Measurements from ENCODE around the gene LIN28A.

Gene LIN28A

DNA sequence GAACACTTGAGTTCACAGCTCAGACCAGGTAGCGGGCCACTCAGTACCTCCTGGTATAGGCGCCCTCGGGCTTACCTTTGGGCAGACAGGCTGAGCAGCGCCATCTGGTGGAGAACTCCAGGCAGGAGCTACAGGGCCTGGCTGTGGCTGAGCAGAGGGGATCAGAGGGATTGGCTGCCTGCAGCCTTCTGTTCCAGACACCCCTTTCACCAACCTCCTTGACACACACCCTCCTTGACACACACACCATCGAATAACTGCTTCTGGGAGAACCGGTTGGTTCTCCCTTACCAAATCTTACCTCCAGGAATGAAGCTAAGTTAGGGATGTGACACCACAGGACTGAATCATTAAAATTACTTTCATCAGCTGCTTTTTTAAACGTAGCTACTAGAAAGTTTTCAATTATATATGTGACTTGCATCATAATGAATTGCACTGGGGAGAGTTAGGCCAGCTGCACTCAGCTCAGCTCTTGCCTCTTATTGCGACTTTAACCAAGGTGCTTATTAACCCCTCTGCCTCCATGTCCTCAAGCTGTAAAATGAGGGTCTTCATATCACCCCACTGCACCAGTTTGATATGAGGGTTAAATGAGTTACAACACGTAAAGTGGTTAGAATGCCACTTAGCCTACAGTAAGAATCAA lies 6.6 kb downstream of the LIN28A start:
- no peak overlapping the region for H3K4me3 ChIP-seq (ENCODE audit: low read depth, low read length)
- TF ChIP-seq, protein P1, sequence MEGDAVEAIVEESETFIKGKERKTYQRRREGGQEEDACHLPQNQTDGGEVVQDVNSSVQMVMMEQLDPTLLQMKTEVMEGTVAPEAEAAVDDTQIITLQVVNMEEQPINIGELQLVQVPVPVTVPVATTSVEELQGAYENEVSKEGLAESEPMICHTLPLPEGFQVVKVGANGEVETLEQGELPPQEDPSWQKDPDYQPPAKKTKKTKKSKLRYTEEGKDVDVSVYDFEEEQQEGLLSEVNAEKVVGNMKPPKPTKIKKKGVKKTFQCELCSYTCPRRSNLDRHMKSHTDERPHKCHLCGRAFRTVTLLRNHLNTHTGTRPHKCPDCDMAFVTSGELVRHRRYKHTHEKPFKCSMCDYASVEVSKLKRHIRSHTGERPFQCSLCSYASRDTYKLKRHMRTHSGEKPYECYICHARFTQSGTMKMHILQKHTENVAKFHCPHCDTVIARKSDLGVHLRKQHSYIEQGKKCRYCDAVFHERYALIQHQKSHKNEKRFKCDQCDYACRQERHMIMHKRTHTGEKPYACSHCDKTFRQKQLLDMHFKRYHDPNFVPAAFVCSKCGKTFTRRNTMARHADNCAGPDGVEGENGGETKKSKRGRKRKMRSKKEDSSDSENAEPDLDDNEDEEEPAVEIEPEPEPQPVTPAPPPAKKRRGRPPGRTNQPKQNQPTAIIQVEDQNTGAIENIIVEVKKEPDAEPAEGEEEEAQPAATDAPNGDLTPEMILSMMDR (IDR thresholded peaks at IDR 0.05; ENCODE audit: low read depth, low read length): peak; percentile 84

- TF ChIP-seq, protein P1 (IDR thresholded peaks at IDR 0.05; ENCODE audit: low read depth, low read length): no peak
- H3K4me3 ChIP-seq (ENCODE audit: low read depth, low read length): no peak overlapping the region
Observed at GRCh38 chr1:26418865-26419349, 8.3 kb downstream of the LIN28A start.

GRCh38 chr1:26419494-26419893 lies 8.9 kb downstream of the LIN28A start:
- H3K4me3 ChIP-seq (ENCODE audit: low read depth, low read length): no peak overlapping the region
- TF ChIP-seq, protein P1 (IDR thresholded peaks at IDR 0.05; ENCODE audit: low read depth, low read length): no peak

DNA sequence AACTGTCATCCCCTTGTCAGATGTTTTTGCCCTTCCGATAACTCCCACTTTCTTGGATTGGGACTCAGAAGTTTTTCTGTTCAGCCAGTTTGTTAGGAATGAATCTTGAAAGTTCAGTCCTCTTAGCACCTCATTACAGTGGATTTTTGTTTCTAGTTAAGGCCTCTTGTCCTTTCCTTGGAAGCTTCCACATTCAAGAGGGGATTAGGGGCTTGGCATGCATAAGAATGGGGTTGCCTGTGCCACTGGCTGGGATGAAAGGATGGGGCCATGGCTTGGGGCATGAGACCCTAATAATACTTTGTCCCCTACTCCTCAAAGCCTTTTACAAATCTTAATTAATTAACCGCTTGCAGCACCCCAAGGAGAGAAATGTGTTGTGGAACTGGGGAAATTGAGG lies 19.1 kb downstream of the LIN28A start:
- H3K4me3 ChIP-seq (ENCODE audit: low read depth, low read length): no peak overlapping the region
- TF ChIP-seq, protein P1 (IDR thresholded peaks at IDR 0.05; ENCODE audit: low read depth, low read length): no peak

DNA sequence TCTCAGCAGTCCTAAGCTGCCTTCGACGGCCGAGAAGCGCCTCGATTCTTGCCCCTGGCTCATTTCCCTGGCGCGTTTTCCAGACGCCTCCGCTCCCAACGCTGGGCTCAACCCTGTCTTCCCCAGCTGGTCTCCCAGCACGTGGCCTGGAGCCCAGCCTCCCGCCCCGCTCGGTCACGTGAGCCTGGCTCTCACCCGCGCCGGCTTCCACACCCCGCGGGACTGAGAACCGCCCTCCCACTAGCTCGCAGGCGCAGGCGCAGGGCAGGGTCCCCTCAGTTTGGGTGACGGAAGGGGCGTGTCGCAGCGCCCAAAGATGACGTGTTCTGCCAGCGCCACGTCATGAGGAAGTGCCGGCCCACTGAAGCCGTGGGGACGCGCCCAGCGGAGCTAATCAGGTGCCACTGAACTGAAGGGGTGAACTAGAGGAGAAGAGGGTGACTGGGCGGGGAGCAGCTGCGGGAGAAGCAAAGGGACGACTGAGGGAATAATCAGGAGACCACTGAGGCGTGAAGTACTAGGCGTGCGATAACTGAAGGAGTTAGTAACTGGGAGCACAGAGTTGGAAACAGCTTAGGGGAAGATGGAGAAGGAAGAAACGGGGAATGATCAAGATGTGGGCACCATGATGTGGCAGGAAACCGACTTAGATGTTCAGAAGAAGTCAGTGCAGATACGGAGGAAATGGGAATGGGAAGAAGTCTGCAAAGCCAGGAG lies 21.5 kb downstream of the LIN28A start, which contains the start of gene DHDDS:
DHDDS (plus strand) TSS at position 343 of the 717 bp plus-strand sequence. CDS start 625 bp downstream, outside the sequence.
- peak within 1 kb of the TSS; percentile 79 for H3K4me3 ChIP-seq (ENCODE audit: low read depth, low read length)
- TF ChIP-seq, protein P1 (IDR thresholded peaks at IDR 0.05; ENCODE audit: low read depth, low read length): no peak

DNA sequence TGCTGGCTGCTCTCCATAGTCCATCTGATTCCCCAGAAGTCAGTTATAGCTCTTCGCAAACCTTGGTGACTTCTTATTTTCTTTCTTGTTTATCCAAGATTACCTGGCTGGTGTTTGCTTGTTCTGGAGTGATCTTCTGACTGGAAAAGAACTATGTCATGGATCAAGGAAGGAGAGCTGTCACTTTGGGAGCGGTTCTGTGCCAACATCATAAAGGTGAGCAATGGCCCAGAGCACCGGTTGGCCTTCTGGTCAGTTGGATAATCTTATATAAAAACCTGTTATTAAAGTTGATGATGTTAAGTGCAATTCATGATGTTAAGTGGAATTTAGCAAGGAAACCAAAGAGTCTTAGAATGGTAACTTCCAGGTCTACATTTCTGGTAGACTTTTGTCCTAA lies 22.2 kb downstream of the LIN28A start:
- TF ChIP-seq, protein P1 (IDR thresholded peaks at IDR 0.05; ENCODE audit: low read depth, low read length): no peak
- H3K4me3 ChIP-seq (ENCODE audit: low read depth, low read length): peak overlapping the region; percentile 79

GRCh38 chr1:26434161-26434752 lies 23.6 kb downstream of the LIN28A start:
- H3K4me3 ChIP-seq (ENCODE audit: low read depth, low read length): no peak overlapping the region
- TF ChIP-seq, protein P1 (IDR thresholded peaks at IDR 0.05; ENCODE audit: low read depth, low read length): no peak
